MV-4-11 (cell line): ENCODE data around the gene ULK2.
A peak's percentile ranks its signal among the peaks of the same experiment; 100 is the strongest.

Source experiments
- DNase-seq: peaks from one replicate; lab custom pipeline; 2025; lab: John Stamatoyannopoulos, UW

ULK2 gene

DNA sequence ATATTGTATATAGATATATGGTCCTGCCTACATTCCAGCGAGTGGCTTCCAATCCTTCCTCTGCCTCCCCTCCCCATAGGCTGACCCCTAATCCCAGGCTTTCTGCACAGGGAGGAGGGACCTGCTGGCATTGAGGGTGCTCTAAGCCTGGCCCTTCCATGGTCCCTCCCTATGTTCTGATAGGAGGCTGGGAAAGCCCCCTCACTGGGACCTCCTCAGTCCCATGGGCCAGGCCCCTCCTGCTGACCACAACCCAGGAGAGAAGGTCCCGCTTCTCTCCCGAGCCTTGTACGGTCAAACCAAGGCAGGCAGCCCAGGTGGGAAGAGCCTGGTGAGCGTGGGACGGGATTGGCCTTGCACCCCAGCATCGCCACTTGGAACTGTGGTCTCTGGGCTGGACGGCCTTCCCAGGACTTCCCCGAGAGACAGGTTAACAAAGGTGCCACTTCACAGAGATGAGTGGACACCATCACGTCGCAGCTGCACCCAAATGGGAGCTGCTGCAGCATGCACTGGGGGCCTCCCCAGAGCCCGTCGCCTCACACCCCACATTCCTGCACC, 120.5 kb downstream of the ULK2 start:
- DNase-seq = no peak

DNA sequence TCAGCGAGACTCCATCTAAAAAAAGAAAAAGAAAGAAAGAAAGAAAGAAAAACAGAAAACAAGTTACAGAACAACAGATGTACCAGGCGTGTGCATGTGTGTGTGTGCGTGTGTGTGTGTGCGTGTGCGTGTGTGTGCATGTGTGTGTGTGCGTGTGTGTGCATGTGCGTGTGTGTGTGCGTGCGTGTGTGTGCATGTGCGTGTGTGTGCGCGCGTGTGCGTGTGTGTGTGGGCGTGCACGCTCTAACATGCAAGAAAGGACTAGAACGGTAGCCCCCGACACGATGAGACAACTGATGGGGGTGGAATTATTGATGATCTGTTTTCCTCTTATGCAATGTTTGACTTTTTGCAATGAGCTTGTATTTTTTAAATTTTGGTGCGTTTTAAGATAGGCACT, 121.2 kb downstream of the ULK2 start:
- no peak for DNase-seq

DNA sequence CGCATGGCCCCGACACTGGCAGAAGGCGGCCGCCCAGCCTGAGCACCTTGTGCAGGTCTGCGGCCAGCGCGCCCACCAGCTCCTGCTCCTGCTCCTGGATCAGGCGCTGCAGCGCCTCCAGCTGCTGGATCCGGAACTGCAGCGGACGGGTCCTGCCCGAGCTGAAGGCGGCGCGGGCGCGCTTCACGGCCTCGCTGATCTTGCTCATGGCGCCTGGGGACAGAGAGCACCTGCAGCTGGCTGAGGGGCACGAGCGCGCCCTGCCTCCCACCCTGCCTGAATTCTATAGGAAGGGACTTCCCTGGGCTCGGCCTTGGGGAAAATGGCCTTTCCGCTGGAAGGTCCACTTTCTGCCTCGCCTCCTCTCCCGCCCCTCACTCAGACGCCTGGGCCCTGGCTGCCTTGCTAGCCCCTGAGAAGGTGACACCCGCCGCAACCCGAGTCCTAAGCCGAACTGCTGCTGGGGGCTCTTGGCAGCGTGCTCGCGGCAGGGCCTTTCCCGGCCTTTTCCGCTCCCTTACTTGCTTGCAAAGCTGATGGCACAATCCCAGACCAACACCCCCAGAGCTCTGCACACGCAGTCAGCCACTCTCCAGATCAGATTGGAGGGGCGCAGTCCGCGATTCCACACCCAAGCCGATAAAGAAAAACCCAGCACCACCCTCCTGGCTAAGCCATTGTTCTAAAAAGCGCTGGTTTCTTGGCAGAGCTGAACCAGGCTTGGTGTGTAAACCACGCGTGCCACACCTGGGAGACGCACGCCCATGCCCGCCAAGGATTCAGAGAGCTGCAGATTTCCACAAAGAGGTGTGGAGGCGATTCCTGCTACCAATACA, 122.6 kb downstream of the ULK2 start:
- DNase-seq = peak; percentile 49

DNA sequence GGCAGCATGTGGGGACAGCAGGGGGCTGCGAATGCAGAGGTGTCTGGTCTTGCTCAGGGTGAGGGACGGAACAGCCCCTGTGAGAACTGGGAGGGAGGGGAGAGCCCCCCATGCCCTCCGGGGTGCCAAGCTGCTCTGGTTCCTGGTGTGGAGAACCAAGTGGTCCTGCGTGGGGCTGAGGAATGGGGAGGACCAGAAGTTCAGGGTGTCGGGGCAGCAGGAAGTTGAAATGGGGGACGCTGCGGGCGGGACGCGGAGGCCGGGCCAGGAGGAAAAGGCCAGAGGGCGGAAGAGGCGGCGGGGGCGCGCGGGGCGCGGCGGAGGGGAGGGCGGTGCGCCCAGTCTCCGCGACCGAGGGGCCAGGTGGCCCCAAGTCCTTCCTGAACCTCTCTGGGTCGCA, 123.2 kb downstream of the ULK2 start:
- no peak for DNase-seq

DNA sequence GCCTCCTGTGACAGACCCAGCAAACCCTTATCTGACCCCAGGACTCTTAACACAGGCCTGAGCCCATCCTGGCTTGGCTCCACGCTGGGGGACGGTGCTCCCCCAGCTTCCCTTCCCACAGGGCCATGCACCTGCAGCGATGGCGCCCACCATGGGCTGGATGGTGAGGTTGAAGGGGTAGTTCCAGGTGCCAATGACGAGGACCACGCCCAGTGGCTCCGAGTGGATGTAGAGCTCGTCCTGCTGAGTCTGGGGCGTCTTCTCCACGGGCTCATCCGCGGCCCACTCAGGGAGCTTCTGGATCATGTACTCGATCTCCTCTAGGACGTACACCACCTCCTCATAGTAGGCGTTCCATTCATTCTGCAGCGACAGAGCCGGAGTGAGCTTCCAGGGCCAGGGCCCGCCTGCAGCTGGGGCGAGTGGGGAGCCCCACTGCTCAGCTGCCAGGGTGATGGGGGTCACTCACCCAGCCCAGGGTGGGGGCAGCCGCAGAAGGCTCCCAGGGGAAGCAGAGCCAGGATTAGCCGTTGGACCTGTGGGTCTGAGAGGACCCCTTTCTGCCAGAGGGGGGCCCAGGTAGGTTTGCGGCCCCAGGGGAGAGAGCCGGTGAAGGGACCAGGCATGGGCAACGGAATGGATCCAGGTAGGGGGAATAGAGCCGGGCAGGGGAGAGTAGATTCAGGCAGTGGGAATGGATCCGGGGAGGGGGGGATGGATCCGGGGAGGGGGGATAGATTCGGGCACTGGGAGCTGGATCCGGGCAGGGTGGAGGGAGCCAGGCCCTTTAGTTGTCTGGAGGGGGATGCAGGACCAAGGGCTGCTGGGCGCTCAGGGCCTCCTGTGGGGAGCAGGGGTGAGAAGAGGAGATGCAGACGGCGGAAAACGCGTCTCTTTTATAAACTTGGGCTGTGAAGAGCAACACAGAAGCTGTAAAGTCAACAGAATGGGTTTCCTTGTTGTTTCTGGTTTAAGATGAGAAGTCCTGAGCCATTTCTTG, 124.3 kb downstream of the ULK2 start:
- no peak for DNase-seq

DNA sequence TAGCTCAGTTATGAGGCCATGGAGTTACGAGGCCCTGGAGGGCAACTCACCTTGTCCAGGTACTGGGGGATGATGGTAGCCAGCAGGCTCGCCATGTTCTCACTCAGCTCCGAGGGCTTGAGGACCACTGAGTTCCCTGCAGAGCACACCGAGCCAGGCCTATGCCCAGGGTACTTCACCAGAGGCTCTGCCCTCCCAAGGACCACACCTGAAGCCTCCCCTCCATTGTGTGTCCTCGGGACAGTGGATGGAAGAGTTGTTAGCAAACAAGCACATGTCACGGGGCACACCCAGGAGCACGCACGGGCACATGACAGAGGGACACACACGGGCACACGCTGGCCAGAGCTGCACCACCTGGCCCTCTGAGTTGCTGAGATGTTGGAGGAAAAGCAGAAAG, 125.2 kb downstream of the ULK2 start:
- no peak for DNase-seq

DNA sequence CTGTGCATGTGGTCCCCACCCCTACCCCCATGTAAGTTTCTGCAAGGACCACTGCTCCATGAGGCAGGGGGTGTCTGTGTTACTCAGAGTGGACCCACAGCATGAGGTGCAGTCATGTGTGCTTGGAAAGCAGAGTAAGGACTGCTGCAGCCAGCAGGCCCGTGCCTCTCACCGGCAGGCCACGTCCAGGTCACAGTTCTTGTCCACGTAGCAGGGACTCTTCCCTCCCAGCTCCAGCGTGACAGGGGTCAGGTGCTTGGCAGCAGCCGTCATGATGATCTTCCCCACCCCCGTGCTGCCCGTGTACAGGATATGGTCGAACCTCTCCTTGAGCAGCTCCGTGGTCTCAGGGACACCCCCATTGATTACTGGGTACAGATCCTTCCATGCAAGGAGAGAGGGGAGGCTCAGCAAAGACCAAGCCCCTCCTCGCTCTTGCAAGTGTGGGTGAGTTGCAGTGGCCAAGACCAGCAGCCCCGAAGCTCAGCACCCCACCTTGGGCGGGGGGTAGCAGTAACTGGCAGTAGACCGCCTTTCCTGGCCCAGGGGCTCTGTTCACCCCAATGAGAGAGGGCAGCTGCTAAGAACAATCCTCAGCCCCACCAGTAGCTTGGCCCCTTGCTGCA, 125.8 kb downstream of the ULK2 start:
- DNase-seq = no peak

DNA sequence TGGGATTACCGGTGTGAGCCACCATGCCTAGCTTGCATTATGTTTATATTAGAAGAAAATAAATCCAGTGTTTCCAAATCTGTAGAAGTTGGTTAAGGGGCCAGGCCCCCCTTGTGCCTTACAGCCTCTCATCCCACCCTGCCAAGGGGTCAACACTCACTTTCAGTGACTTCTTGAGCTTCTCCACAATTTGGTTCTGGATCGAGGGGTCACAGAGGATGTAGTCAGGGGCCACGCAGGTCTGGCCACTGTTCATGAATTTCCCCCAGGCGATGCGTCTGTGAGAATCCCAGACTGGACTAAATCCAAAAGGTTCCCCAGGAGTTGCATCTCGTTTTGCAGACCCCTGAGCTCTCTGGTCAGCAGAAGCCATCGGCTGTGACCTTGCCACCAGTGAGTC, 126.8 kb downstream of the ULK2 start:
- no peak for DNase-seq

DNA sequence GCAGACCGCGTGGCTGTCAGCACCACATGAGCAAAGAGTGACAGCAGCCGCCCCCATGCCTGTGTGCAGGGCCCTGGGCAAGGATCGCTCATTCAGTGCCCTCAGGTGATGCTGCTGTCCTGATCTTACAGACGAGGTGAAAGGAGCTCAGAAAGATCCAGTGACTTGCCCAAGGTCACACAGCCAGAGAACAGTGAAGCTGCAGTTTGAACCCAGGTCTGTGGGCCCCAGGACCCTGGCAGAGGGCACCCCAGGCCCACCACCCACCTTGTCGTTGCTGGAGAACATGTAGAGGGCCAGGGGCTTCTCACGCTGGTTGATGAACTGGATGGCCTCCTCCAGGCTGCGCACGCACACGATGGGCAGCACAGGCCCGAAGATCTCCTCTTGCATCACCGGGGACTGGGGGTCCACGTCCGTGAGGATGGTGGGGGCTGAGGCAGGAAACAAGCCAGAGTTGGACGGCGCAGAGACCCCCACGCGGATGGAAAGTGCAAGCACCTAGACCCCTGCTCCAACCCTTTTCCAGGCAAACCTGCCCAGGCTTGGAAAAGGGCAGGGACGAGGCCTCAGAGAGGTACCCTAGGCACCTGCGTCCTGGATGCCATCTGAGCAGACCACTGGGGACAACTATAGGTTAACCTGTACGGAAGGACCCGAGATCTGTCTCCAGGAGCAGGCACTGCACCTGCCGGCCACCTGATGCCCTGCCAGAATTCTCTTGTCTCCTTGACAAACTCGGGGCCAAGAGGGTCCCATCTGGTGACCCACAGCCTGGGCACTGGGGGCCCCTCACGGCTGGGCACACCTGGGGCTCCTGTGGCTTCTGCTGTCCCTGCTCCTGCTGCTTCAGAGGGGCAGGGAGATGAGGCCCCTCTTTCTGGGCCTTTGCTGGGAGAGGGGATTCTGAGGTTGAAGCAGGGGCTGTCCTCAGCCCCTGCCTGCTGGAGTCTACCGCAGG, 128.2 kb downstream of the ULK2 start:
- DNase-seq = no peak

DNA sequence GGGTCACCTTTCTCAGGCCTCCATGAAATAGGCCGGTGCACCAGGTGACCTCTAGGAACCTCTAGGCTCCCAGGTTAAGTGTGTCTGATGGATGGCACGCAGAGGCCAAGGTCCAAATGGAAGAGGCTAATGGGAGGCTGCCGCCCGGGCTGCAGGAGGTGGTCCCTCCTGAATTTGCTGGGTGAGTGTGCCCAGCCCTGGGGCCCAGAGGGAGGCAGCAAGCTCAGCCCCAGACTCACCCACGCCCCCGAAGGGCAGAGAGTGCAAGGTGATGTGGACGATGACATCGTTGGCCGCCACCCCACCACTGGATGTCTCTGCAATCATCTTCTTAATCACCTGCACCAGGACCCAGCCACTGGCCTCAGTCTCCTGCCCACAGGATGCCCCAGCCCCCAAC, 129.0 kb downstream of the ULK2 start:
- no peak for DNase-seq

DNA sequence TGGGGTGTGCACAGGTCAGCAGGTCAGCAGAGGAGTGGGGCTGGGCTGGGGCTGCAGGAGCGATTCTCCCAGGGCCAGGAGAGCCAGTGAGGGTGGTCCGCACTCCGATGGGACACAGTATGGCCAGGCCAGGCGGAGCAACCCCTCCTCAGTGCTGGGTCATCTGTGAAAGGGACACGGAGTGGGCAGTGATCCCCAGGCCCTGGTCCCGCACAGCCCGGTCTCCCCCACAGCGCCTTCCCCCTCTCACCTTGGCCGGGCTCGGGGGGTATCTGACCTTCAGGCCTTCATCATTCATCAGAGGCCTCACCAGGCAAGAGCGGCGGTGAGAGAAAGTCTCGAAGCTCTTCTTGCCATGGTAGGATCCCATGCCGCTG, 129.7 kb downstream of the ULK2 start:
- no peak for DNase-seq

DNA sequence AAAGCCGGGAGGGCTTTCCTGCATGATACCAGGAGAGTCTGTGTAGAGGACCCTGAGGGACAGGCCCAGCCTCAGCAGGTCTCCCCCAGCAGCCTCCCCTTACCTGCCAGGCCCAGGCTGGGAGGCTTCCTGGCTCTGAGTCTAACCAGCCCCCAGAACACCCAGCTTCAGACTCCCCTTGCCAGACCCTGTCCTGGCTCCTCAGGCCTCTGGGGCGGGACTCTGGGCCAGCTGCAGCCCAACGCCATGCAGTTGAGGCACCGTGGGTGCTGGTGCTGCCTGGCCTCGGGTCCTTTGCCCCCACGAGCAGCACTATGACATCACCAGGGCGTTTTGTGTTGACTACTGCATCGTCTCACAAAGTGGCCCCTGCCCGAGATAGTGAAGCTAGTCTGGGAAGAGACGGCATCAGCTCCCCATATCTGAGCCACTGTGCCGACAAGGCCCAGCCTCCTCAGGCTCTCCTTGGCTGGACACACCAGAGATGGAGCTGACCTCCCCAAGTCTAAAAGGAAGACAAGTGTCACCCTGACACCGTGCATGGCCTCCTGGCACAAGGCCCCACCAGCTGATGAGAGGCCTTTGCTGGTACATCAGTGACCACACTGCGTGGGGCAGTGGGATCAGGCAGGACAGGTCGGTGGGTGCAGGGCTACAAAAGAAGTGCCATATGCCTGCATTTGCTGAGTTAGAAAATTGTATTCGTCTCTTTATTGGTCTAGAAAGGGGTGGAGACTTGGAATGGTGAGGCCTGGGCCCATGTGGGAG, 130.2 kb downstream of the ULK2 start:
- DNase-seq = no peak

DNA sequence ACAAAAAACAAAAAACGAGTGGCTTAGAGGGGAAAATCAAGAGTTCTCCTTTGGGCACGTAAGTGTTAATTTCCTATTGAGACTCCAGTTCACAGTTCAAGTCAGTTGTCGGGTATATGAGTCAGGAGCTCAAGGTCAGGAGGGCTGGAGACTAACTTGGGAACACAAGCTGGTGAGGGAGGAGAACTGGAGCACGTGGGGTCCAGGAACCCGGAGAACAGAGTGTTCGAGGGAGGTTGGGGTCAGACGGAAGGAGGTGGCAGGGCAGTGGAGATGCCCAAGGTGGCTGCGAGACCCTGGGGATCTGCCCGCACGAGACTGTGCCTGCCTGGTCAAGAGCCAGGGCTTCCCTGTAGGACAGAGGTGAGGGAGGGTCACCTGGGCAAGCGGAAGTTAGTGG, 131.7 kb downstream of the ULK2 start:
- no peak for DNase-seq

DNA sequence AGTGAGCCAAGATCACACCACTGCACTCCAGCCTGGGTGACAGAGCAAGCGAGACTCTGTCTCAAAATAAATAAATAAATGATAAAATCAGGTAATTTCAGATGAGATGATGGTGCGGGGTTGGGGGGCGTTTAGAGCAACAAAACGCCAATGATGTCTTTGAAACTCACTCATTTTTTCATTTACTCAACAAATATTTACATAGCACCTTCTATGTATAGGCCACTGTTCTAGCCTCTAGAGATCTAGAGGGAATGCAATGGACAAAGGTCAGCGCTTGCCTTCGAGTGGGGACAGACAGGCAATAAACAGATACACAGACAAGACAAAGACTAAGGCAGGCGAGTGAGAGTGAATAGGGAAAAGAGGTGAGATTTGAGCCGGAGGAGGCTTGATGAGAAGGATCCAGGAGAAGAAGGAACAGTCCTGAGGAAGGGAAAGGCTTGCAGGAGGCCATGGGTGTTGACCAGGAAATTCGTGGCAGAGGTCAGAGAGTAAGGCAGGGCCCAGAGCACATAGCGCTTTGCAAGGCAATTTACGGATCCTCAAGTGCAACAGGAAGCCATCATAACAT, 133.7 kb downstream of the ULK2 start:
- DNase-seq = no peak

DNA sequence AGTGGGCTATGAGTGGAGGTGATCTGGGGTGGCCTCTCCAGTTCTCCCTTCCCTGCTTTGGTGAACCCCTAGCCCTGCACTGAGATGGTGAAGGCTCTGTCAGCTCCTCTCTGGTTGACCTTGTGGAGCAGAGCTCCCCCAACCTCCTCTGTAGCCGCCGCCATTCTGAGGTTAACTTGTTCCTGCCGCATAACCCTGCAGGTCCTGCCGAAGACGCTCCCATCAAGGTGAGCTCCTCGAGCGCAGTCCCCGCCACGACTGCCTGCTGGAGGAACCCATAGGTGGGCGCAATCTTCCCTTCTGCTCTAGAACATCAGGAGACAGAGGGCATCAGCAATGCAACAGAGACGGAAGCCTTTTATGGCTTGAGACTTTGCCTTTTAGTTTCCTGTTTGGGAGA, 136.1 kb downstream of the ULK2 start:
- DNase-seq = no peak

DNA sequence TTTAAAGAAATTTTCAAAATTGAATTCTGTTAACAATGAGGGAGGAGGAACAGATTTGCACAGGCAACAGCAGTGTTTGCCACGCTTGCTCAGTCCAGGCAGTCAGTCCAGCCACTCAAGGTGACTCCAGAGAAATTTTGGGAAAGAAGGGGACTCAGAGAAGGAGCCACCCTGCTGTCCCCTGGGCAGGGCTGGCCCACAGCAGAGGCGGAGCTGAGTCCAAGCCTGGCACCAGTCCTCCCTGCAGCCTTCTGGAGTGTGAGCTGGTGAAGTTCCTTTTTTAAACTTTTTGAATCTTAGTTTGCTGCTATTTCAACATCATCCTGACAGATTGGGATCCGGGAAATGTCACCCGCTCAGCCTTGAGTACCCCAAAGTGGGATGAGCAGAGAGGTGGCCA, 136.9 kb downstream of the ULK2 start:
- peak; percentile 32 for DNase-seq

DNA sequence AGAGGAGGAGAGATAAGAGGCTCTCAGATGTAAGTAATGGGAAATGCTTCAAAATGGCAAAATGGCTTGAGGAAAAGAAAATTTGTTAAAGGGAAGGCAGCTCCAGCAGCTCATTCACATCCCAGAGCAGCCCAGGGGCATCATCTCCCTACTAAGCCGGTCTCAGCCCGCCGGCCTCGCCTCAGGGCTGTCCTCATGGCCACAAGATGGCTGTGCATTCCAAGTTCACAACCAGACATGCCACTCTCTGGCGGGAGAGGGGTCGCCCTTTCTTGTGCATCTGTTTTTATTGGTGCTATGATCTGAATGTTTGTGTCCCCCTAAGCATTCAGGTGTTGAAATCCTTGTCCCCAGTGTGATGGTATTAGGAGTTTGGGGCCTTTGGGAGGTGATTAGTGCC, 137.8 kb downstream of the ULK2 start:
- DNase-seq = no peak

DNA sequence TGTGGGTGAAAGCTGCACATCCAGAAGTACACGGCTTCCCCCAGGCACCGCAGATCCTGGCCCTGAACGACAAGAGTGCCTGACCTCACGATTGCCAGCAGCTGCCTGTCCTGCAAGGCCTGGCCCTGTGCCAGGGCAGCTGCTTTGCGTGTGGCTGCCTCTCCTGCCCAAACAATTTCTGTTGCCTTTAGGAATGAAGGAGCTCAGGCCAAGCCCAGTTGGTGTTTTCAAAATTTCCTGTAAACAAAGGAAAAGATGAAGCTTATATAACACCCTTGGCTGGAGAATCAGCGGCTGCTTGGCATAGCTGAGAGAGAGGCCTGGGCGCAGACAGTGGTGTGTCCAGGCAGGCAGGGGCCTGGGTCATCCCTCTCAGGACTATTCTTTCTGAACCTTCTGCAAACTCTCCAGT, 139.6 kb downstream of the ULK2 start:
- peak; percentile 69 for DNase-seq

DNA sequence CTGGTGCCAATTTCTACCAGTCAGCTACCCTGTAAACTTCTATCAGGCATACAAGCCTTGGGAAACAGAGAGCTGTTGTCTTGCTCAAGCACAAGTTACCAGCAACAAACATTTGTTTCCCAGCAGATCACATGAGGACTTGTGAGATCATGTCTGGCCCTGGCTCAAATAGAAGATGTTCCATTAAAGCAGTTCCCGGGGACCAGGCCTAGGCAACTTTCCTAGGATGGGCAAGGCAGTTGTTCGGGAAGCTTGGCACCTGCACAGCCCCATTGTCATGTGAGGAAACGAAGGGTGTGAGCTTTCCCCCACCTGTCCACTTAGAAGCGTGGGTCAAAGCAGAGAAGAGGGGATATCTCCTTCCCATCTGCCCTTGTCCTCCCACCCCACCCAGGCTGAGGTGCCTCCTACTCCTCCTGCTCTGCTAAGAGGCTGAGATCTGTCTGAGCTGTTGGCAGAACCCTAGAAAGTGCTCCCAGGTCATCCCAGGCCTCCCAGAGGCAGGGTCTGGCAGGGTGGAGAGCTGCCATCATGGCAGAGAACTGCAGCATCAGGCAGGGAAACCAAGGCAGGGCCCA, 140.1 kb downstream of the ULK2 start:
- peak; percentile 15 for DNase-seq
